HG02588 (cell line): ENCODE measurements around the gene CCDC91.
"Not testable (repeated sequence)": the region's sequence is repeated elsewhere in the genome, so short reads cannot be mapped to it uniquely, and the experiment has no call there.

Experiments used
- ATAC-seq: cut with Tn5 transposase; IDR thresholded peaks from one replicate; pipeline ENCODE4 v1.9.1; 2021; ENCODE audit warnings: mild to moderate bottlenecking, moderate library complexity; ENCODE audit not compliant: unreplicated experiment

The CCDC91 gene

DNA sequence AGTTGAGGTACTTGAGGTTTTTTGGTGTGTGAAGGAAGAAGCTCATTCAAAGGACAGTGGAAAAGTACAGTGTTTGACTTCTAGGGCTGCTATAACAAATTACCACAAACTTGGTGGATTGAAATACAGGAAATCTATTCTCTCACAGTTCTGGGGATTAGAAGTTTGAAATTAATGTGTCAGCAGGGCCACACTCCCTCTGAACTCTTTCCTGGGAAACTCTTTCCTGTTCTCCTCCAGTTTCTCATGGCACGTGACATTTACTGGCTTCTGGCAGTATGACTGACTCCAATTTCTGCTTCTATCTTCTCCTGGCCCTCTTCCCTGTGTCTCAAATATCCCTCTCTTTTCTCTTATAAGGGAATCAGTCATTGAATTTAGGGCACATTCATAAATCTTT, 160.2 kb downstream of the CCDC91 start:
- no peak for ATAC-seq

DNA sequence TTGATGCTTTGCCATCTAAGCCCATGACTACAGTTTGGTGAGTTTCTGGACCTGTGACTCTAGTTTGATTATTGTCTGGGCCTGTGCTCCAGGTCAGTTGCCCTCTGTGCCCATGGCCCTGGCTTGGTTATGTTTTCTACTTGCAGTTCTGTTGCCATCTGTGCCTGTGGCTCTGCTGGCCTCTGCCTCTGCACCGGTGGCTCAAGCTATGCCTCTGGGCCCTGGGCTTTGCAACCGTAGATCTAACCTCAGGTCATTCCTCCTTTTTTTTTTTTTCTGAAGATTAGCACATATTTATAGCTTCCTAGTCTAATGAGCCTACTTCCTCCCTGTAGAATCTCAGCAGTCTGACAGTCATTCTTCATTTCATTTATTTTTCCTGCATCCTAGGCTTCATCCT, 161.2 kb downstream of the CCDC91 start:
- ATAC-seq, result no peak

DNA sequence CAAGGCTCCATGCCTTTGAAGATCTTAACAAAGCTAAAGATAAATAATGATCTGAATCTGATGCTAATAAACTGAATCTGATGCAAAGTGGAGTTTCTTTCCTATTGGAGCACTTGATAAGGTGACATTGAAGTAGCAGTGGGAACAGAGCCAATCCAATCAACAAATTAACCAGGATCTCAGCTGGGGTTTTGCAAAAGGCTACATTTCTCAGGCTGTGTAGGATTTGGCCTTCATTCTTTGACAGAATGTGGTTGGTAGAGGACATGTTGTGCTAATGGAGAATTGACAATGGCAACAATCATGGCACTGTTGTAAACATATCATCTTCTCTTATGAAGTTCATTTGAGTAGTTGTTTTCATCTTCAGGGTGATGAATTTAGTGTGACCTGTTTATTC, 164.9 kb downstream of the CCDC91 start:
- ATAC-seq, result no peak

DNA sequence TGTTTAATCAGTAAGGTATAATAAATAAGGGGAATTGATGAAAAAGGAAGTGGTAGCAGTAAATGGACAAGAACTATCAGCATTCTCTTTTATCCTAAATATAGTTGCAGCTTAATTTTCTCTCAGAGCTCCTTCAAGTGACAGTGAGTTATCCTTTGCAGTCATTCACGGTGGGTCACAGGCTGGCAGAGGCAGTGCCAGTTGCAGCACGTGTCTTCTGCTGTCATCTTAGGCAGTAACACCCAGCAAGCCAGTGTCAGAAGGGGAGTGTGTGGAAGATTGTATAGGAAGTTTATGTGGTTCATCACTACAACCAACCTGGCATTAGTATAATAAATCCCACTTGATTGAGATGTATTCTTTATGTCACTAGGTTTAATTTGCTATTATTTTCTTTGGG, 170.0 kb downstream of the CCDC91 start:
- no peak for ATAC-seq

DNA sequence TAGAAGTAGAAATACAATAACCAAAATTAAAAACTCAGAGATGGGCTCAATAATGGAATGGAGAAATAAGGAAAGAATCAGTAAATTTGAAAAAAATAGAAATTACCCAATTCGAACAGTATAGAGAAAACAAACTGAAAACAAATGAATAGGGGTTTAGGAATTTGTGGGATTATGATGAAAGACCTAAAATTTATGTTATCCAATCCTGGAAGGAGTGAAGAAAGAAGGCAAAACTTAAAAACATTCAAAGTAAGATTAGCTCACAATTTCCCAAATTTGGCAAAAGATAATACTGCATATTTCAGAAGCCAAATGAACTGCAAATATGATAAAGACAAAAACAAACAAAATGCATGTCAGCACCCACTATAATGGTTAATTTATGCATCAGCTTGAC, 177.1 kb downstream of the CCDC91 start:
- ATAC-seq, result no peak

DNA sequence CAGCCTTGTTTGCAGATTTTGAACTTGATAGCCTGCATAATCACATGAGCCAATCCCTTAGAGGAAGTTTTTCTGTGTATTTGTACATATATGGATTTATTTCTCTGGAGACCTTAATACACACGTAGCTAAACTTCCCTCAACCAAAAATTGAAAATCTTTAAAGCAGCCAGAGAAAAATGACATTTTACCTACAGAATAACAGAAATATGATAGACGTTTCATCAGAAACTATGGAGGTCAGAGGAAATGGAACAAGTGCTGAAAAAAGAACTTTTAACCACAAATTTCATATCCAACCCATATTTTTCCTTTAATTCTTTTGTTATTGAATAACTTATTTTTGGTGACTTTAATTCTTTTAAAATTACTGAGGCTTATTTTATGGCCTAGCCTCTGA, 177.7 kb downstream of the CCDC91 start:
- no peak for ATAC-seq

DNA sequence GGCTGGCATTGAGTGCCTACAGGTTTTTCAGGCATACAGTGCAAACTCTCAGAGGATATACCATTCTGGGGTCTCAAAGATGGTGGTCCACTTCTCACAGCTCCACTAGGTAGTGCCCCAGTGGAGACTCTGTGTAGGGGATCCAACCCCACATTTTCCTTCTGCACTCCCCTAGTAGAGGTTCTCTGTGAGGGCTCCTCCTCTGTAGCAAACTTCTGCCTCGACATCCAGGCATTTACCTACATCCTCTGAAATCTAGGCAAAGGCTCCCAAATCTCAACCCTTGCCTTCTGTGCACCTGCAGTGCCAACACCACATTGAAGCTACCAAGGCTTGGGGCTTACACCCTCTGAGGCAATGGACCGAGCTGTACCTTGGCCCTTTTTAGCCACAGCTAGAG, 179.2 kb downstream of the CCDC91 start:
- ATAC-seq, result no peak

DNA sequence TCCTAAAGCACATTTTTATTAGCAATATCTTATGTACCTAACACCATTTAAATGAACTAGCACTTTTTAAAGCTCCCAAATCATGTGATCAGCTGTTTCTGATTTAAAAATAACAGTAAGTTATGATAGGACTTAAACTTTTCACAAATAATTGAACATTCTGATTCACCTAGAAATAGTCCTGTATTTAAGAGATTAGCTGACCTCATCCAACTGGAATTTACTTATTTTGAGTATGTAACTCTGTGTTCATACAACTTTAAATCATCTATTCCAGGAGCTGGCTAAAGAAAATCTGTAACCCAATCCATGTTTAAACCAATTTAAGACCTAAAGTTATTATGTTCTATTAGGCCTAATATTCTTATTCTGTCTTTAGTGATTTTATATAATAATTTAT, 184.3 kb downstream of the CCDC91 start:
- ATAC-seq, result no peak

DNA sequence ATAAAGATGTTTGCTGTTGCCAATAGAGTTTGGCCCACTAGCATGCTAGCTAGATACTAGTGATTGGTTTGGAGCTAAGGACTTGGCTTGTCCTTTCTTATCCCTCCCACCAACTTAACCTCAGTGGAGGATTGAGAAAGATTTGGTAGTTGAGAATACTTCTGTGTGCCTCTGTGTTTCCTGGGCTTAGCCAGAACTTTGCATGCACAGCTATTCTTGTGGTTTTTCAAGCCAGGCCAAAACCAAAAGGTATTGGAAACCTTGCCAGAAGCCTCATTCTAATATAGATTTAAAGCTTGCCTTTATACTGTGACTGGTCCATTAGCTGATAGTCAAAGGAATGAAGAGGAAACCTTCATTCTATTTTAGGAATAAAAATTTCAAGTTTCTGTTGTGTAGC, 188.5 kb downstream of the CCDC91 start:
- no peak for ATAC-seq

DNA sequence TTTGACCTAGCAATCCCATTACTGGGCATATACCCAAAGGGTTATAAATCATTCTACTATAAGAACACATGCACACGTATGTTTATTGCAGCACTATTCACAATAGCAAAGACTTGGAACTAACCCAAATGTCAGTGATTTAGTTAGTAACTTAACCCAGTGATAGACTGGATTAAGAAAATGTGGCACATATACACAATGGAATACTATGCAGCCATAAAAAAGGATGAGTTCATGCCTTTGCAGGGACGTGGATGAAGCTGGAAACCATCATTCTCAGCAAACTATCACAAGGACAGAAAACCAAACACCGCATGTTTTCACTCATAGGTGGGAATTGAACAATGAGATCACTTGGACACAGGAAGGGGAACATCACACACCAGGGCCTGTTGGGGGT, 189.5 kb downstream of the CCDC91 start:
- ATAC-seq, result not testable (repeated sequence)

DNA sequence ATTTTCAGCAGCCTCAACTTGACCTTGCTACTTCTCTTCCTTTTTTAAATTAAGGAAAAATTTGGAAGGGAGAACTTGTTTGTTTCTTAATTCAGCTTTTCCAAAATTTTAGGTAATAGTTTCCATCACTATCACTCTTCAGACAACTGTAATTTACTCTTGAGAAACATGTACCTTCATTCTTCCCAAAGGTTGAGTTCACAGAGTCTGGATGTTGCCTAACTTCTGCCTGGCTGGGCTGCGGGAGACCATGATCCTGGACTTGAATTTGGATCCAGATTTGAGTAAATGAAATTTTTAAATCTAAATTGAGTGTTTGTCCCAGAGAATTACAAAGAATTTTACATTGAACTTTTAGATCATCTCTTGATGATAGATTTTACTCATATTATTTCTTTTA, 193.1 kb downstream of the CCDC91 start:
- ATAC-seq, result no peak

DNA sequence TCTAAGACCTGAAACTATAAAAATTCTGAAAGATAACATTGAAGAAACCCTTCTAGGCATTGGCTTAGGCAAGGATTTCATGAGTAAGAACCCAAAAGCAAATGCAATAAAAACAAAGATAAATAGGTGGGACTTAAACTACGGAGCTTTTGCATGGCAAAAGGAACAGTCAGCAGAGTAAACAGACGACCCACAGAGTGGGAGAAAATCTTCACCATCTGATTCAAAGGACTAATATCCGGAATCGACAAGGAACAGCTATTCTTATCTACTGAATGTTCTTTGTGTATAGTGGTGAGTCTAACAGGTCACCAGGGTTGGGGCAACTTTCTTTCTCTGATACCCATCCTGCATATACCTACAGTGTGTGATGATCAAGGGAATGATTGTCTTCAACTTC, 198.6 kb downstream of the CCDC91 start:
- no peak for ATAC-seq

DNA sequence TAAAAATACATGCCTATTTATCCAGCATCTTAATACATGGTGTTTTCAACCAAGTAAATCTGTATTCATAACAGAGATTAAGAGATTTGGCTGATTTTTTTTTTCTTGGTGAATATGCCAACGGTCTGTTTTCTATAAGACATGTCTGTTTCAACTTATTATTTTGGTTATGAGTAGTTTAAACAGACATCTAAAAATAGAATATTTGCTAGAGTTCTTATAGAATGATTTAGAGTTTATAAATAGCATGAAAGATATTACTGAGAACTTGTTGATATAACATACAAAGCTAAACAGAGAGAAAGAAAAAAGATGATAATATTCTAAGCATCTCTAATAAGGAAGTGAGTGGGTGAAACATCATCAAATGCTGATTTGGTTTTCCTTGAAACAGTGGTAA, 199.9 kb downstream of the CCDC91 start:
- ATAC-seq, result no peak

DNA sequence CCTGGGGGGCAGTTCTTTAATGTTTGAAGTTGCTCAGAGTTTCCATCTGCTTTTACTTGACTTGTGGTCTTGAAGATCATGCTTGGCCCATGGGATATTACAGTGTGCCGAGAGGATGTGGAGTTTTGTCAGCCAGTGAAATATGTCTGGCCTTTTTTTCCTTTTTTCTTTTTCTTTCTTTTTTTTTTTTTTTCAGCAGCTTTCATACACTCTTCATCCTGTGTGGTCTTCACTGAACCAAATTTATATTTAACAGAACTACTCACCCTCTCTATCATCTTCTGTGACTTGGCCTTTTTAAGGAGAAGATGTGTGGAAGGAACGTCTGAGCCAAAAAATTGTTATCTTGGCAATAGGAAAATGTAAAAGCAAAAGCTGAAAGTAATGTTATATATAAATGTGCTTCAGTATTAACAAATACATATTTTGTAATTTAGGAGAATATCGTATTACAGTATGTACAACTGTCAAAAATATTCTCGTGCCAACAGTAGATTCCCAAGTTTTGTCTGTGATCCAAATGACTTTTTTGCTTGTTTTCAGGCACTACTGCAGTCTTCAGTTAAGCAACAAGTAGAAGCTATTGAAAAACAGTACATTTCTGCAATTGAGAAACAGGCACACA, 200.6 kb downstream of the CCDC91 start:
- ATAC-seq, result no peak

DNA sequence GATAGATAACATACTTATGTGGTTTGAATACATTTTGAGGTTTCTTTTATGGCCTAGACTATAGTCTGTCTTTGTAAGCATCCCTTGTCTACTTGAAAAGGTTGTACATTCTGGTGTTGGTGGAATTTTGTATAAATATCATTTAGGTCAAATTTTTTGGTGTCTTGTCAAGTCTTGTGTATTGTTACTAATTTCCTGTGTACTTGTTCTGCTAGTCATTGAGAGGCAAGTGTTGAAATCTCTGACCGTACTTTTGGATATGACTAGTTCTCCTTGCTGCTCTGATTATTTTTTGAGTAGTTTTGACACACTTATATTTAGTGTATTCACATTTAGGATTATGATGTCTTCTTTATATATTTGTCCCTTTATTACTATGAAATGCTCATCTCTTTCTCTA, 219.6 kb downstream of the CCDC91 start:
- no peak for ATAC-seq

DNA sequence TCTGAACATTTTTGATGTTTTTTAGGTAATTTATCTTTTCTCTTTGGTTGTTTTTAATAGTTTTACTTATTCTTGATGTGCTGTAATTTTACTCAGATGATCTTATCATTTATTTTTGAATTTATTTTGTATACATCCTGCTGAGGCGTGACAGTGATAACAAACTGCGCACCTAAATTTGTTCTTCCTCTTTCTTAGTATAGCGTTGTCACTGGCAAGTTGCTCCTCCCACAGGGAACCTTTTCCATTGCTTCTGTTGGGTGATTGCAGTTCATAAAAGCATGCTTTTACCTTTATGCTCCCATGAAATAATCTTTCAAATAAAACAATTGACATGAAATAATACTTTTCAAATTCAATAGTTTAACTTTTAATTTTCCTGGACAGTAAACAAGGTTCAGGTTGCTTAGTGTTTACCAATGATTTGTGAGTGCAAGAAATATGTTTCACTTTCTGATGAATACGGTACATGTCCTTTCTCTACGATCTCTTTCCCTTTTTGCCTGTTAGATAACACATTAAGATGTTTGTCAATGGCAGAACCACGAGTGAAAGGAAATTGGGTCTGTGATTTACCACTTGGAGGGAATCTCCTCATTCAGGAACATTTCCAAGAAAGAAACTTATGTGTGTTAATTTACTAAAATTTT, 223.3 kb downstream of the CCDC91 start:
- ATAC-seq, result peak; percentile 90

DNA sequence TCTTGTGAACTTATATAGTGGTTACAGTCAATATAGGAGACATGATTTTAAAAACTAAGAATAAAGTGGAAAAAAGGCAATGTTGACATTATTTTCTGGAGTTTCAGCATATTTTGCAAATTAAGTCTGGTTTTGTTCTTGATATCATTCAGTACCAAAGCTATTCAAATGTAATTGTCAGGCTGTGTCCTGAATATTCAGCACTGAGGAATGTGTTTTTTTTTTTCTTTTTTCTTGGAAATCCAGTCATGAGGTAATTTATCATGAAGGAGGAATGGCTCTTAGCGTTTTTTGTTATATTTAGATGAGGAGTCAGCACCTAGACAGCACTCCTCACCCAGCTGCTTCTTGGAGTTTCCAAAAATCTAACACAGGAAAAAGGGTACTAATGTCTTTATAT, 225.5 kb downstream of the CCDC91 start:
- ATAC-seq, result no peak

DNA sequence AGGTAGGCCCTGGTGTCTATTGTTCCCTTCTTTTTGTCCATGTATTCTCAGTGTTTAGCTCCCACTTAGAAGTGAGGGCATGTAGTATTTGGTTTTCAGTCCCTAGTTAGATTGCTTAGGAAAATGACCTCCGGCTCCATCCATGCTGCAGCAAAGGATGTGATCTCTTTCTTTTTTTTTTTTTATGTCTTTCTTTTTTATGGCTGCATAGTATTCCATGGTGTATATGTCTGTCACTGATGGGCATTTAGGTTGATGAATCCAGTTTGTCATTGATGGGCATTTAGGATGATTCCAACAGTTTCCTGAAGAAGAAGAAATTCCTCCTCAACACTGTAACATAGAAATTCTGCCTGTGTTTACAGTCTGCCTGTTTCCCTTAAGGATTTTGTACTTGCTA, 231.1 kb downstream of the CCDC91 start:
- ATAC-seq, result no peak

DNA sequence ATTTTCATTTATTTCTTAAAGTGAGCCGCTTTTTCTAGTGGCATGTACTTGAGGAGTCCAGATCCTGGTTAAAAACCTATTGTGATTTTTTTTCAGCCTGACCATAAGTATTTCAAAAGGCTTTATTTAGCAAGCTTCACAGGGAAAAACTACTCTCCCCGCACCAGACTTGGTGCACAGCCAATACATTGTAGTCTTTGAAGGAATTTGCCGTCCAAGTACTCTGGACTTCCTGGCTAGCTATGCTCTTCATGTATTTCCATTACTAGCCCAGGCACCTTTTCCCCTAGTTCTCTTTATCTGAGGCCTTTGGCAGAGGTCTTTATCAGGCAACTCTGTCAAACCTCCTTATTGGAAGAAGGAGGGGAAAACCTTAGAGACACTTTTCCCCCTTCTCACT, 234.7 kb downstream of the CCDC91 start:
- no peak for ATAC-seq

DNA sequence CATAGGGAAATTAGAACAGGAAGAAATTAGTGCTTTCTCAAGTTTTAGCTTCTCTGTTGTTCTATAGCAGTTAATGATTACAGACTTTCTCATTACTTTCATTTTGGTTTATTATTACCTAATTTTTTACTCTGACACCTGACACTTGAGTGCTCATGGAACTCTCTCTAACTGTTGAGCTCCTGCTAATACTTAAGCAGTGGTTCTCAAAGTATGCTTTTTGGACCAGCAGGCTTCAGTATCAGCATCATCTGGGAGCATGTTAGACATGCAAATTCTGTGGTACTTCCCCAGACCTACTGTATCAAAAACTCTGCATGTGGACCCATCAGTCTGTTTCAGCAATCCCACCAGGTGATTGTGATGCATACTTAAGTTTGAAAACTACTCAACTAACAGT, 235.3 kb downstream of the CCDC91 start:
- peak; percentile 46 for ATAC-seq

DNA sequence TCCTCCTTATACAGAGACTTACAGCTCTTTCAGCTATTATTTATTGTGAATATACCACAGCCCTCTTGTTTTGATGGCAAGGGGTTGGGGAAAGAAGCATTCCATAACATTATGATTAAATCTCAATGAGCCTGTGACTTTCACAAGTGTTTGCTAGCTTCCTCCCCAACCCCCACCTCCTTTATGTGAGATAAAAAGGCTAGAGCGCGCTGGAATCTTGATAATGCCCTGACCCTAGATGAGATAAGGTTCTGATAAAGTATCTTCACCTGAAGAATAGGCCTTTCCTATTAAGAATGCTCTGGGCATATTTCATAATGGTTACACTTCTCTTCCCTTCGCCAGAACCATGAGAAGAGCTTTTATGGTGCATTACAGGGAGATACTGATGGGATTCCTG, 236.8 kb downstream of the CCDC91 start:
- ATAC-seq, result no peak

DNA sequence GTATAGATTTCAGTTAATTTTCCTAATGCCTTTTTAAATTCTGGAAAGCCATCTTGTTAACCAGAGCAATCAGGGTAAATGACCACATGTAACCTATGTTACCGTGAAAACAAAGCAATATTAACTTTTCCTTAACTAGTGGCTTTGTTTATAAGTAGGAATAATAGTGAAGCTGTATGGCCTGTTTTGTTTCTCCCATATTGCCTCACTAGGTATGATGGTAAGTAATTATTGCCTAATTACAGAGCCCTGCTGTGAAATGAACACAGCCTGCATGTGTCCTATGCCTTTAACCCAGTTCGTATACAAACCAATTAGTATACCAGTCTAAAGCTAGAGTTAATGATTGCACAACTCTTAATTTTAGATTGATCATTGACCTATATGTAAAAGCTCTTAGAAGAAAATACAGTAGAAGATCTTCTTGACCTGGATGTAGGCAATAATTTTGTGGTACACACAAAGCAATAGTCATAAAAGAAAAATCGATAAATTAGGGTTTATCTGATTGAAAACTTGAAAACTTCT, 249.9 kb downstream of the CCDC91 start:
- ATAC-seq, result no peak

DNA sequence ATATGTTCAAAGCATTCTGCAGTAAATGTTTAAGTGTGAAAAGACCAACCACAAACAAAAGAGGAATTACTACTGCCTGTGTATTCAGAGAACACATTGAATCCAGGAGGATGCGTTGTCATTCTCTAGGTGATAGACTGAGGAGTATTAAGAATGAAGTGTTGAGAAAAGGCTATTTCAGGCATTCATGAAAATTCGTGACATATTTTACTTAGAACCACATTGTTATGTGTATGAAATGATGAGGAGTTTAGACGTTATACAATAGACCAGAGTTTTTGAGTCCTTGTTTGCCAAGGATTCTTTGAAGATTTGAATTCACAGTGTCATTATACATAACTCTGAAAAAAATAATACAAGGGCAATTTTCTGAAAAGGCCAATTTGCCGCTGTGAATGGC, 251.8 kb downstream of the CCDC91 start:
- ATAC-seq, result no peak
